ENCODE data around the gene ISG15. TPM values are rescaled to one million over a fixed set of nuclear protein-coding genes. Genes with fewer than 3 reads are reported as not detected.
A peak's percentile ranks its signal among the peaks of the same experiment; 100 is the strongest.

The ISG15 gene
- total and polyA plus RNA-seq, 9 of the 15 experiments (the other 6 are each of a cell fraction or from before 2014, with no cell fraction given) = 0.40 to 58.3 (median 12.2) TPM

GRCh38 chr1:1059494-1060280 lies 46.4 kb downstream of the ISG15 start (continued):
- peak in 1 of 2 experiments; percentile 70 for TF ChIP-seq E2F6 (IDR thresholded peaks at IDR 0.05; ENCODE audit: borderline replicate concordance in 1 of 2, extremely low read depth in 1 of 2, insufficient read depth in 1 of 2, insufficient read length in 1 of 2, low read depth in 1 of 2, low read length in 1 of 2, poor library complexity in 1 of 2, severe bottlenecking in 1 of 2)
- TF ChIP-seq SMAD3 (CRISPR knock-in tag; conservative IDR thresholded peaks at IDR 0.05) = no peak
- TF ChIP-seq CLOCK (CRISPR knock-in tag; IDR thresholded peaks at IDR 0.05; ENCODE audit: borderline replicate concordance) = no peak
- TF ChIP-seq TCF15 (CRISPR knock-in tag; IDR thresholded peaks at IDR 0.05) = no peak
- no peak for TF ChIP-seq EWSR1 (IDR thresholded peaks at IDR 0.05; ENCODE audit: borderline replicate concordance, low read depth, partially characterized antibody)
- no peak for TF ChIP-seq ZNF655 (CRISPR knock-in tag; IDR thresholded peaks at IDR 0.05)
- TF ChIP-seq ZFX (CRISPR knock-in tag; IDR thresholded peaks at IDR 0.05) = no peak; the same call in 1 of the 2 replicates
- no peak for TF ChIP-seq POLR2AphosphoS2 (IDR thresholded peaks at IDR 0.05; ENCODE audit: low read length)
- 0 out of 2 replicates have a peak, but pooled peaks have one; percentile 1 for TF ChIP-seq ELF1 (tag; IDR thresholded peaks at IDR 0.05)
- TF ChIP-seq SMAD4 (CRISPR knock-in tag; conservative IDR thresholded peaks at IDR 0.05) = no peak; the same call in 1 of the 2 replicates
- no peak for TF ChIP-seq NCOR1 (IDR thresholded peaks at IDR 0.05)
- no peak for TF ChIP-seq PHB2 (IDR thresholded peaks at IDR 0.05; ENCODE audit: low read depth)
- TF ChIP-seq KAT2B (IDR thresholded peaks at IDR 0.05; ENCODE audit: low read depth, low read length) = no peak
- 0 out of 2 replicates have a peak, but pooled peaks have one; percentile 67 for TF ChIP-seq ZNF282 (CRISPR knock-in tag; IDR thresholded peaks at IDR 0.05)
- TF ChIP-seq ATF4 (CRISPR knock-in tag; IDR thresholded peaks at IDR 0.05) = no peak
- TF ChIP-seq TFE3 (CRISPR knock-in tag; IDR thresholded peaks at IDR 0.05) = no peak
- TF ChIP-seq RFX7 (CRISPR knock-in tag; IDR thresholded peaks at IDR 0.05) = no peak
